ENCODE data around the gene CADPS. TPM values are rescaled to one million over a fixed set of nuclear protein-coding genes. Genes with fewer than 3 reads are reported as not detected.

CADPS gene
- total RNA-seq, 1 donor, result under 0.01 TPM

DNA sequence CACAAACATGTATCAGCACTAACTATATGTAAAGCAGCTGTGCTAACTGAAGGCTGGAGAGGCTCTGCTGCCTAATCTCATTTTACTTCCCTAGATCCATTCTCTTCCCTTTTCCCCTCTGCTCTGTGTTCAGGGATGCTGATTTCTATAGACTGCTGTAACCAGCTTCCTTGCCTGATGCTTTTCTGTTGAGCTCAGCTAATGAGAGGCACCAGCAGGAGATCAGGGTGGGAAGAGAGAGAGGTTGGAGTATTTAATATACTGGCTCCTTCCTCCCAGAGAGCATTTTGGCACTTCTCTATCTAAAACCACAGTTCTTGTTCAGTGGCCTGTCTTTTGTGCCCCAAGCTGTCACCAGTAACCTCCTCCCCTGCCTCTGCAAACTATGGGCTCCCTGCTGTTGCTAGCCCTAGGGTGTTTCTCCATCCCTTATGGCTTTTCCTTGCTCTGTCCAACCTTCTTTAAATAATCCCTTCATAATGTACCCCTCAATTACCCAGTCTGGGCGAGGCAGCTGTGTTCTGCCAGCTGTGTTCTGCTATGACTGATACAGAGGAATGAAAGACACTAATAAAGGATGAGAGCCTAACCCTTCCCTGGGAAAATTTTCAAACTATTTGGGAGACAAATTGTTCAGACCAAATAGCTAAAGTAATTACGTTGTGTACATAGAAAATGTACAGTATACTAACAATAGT, 69.5 kb downstream of the CADPS start:
- no peaks in the 10 kb centered on the region for H3K9me3 ChIP-seq (ENCODE audit: low read depth, low read length)
- no peaks in the 10 kb centered on the region for H3K4me1 ChIP-seq (ENCODE audit: insufficient read depth, low read length)
- H3K4me3 ChIP-seq (ENCODE audit: low read length), result no peak overlapping the region
- H3K27me3 ChIP-seq (ENCODE audit: insufficient read depth, low read length), result no peaks in the 10 kb centered on the region

DNA sequence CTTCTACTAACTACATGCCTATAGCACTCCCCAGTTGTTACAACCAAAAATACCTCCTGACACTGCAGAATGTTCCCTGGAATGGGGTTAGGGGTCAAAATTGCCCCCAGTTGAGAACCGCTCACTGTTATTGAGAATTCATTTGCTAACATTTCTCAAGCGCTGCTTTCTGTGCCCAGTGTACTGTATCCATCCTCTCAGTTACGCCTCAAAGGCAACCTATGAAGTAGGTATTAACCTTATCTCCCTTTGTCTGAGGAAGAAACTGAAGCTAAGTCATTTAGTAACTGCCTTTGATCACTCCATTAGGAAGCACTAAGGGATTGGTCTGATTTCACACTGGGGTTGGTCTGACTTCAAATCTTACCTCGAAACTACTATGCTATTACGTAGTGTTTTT, 70.1 kb downstream of the CADPS start:
- no peaks in the 10 kb centered on the region for H3K4me1 ChIP-seq (ENCODE audit: insufficient read depth, low read length)

GRCh38 chr3:62803276-62803675, 71.9 kb downstream of the CADPS start:
- H3K4me1 ChIP-seq (ENCODE audit: insufficient read depth, low read length), result no peaks in the 10 kb centered on the region
- H3K4me3 ChIP-seq (ENCODE audit: low read length), result no peak overlapping the region
- H3K9me3 ChIP-seq (ENCODE audit: low read depth, low read length), result no peaks in the 10 kb centered on the region
- no peaks in the 10 kb centered on the region for H3K27me3 ChIP-seq (ENCODE audit: insufficient read depth, low read length)

More for the DNA sequence above, 70.1 kb downstream of the CADPS start:
- H3K27me3 ChIP-seq (ENCODE audit: insufficient read depth, low read length), result no peaks in the 10 kb centered on the region
- no peaks in the 10 kb centered on the region for H3K9me3 ChIP-seq (ENCODE audit: low read depth, low read length)
- H3K4me3 ChIP-seq (ENCODE audit: low read length), result no peak overlapping the region

GRCh38 chr3:62798000-62798399, 77.2 kb downstream of the CADPS start:
- no peaks in the 10 kb centered on the region for H3K27me3 ChIP-seq (ENCODE audit: insufficient read depth, low read length)
- no peaks in the 10 kb centered on the region for H3K9me3 ChIP-seq (ENCODE audit: low read depth, low read length)
- H3K4me1 ChIP-seq (ENCODE audit: insufficient read depth, low read length), result no peaks in the 10 kb centered on the region
- no peak overlapping the region for H3K4me3 ChIP-seq (ENCODE audit: low read length)

- H3K9me3 ChIP-seq (ENCODE audit: low read depth, low read length), result no peaks in the 10 kb centered on the region
- H3K4me1 ChIP-seq (ENCODE audit: insufficient read depth, low read length), result no peaks in the 10 kb centered on the region
- H3K27me3 ChIP-seq (ENCODE audit: insufficient read depth, low read length), result no peaks in the 10 kb centered on the region
- no peak overlapping the region for H3K4me3 ChIP-seq (ENCODE audit: low read length)
Observed at GRCh38 chr3:62797132-62797531, 78.1 kb downstream of the CADPS start.

- Histone ChIP-seq H3K9me3 (ENCODE audit: low read depth, low read length) (no peaks in the 10 kb centered on the region), H3K4me1 (ENCODE audit: insufficient read depth, low read length) (no peaks in the 10 kb centered on the region), H3K4me3 (ENCODE audit: low read length) (no peak overlapping the region), H3K27me3 (ENCODE audit: insufficient read depth, low read length) (no peaks in the 10 kb centered on the region)
Observed at GRCh38 chr3:62795978-62796657, 79.1 kb downstream of the CADPS start.

GRCh38 chr3:62793946-62794345, 81.3 kb downstream of the CADPS start:
- Histone ChIP-seq H3K4me3 (ENCODE audit: low read length) (no peak overlapping the region), H3K4me1 (ENCODE audit: insufficient read depth, low read length) (no peaks in the 10 kb centered on the region), H3K9me3 (ENCODE audit: low read depth, low read length) (no peaks in the 10 kb centered on the region), H3K27me3 (ENCODE audit: insufficient read depth, low read length) (no peaks in the 10 kb centered on the region)

- Histone ChIP-seq H3K4me3 (ENCODE audit: low read length) (no peak overlapping the region), H3K4me1 (ENCODE audit: insufficient read depth, low read length) (no peaks in the 10 kb centered on the region), H3K27me3 (ENCODE audit: insufficient read depth, low read length) (no peaks in the 10 kb centered on the region), H3K9me3 (ENCODE audit: low read depth, low read length) (no peaks in the 10 kb centered on the region)
Observed at GRCh38 chr3:62785384-62785783, 89.8 kb downstream of the CADPS start.

- Histone ChIP-seq H3K4me3 (ENCODE audit: low read length) (no peak overlapping the region), H3K27me3 (ENCODE audit: insufficient read depth, low read length) (no peaks in the 10 kb centered on the region), H3K4me1 (ENCODE audit: insufficient read depth, low read length) (no peaks in the 10 kb centered on the region), H3K9me3 (ENCODE audit: low read depth, low read length) (no peaks in the 10 kb centered on the region)
Observed at GRCh38 chr3:62781121-62781520, 94.1 kb downstream of the CADPS start.

DNA sequence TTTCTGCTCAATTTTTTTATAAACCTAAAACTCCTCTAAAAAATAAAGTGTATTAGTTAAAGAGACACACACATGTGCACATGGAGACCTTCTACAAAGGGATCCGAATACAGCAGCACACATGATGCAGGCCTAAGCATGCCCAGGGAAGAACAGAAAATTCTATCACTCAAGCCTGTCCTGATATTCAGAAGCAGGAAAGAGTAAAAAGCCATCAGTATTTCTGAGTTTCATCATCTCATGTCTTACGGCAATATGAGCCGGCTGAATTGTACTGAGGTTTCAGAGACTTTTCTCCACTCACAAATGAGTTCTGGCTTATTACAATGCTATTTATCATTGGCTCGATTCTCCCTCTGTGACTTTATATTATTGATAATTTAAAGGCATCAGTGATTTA, 97.5 kb downstream of the CADPS start:
- Histone ChIP-seq H3K4me1 (ENCODE audit: insufficient read depth, low read length) (no peaks in the 10 kb centered on the region), H3K9me3 (ENCODE audit: low read depth, low read length) (no peaks in the 10 kb centered on the region), H3K4me3 (ENCODE audit: low read length) (no peak overlapping the region), H3K27me3 (ENCODE audit: insufficient read depth, low read length) (no peaks in the 10 kb centered on the region)

DNA sequence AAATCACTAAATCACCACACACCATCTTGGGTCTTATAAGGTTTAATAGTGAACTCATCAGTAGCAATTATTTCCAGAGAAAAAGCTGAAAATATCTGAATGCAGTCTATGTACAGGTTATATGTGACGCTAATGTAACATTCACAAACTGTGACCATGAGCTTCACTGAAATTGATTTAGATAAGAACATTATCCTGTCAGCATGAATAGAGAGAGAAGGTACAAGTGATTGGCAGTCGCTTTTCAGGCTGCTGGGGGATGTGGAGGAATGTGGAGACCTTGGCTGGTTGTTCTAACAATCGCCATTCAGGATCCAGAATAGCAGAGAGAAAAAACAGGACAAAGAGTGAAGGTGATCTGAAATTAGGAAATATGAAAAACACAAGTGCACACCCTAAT, 98.1 kb downstream of the CADPS start:
- Histone ChIP-seq H3K4me1 (ENCODE audit: insufficient read depth, low read length) (no peaks in the 10 kb centered on the region), H3K27me3 (ENCODE audit: insufficient read depth, low read length) (no peaks in the 10 kb centered on the region), H3K4me3 (ENCODE audit: low read length) (no peak overlapping the region), H3K9me3 (ENCODE audit: low read depth, low read length) (no peaks in the 10 kb centered on the region)

GRCh38 chr3:62774221-62774620, 101.0 kb downstream of the CADPS start:
- no peaks in the 10 kb centered on the region for H3K9me3 ChIP-seq (ENCODE audit: low read depth, low read length)
- H3K4me1 ChIP-seq (ENCODE audit: insufficient read depth, low read length), result no peaks in the 10 kb centered on the region
- H3K4me3 ChIP-seq (ENCODE audit: low read length), result no peak overlapping the region
- no peaks in the 10 kb centered on the region for H3K27me3 ChIP-seq (ENCODE audit: insufficient read depth, low read length)

DNA sequence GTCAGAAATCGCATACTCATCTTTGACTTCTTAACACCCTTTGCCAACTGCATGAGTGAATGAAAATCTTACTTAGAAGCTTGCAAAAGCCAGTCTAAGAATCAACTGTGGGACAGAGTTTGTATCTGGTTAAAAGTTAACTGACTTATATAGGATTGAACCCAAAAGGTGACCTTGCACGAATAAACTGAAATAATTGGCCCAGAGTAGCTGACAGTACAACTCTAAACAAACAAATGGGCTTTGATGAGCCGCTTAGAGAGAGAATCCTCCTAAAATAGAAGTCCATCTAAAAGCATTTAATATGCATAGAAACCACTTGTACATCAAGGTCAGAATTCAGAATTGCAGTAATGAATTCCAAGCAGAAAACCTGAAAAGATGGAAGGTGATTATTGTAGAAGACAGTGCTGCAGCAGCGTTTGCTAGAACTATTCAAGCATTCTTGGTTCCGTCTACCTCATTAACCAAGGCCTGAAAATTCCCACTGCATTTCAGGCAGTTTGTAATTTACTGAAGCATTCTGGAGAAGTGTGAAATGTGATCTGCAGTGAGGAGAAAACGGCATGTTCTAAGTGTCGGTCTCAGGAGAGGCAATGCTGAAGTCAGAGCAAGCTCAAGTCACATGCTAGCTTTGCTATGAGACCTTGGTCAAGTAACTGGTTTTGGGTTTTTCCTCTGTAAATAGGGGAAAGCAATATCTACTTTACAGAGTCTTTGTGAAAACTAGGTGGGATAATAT, 103.7 kb downstream of the CADPS start:
- Histone ChIP-seq H3K9me3 (ENCODE audit: low read depth, low read length) (no peaks in the 10 kb centered on the region), H3K27me3 (ENCODE audit: insufficient read depth, low read length) (no peaks in the 10 kb centered on the region), H3K4me3 (ENCODE audit: low read length) (no peak overlapping the region), H3K4me1 (ENCODE audit: insufficient read depth, low read length) (no peaks in the 10 kb centered on the region)

DNA sequence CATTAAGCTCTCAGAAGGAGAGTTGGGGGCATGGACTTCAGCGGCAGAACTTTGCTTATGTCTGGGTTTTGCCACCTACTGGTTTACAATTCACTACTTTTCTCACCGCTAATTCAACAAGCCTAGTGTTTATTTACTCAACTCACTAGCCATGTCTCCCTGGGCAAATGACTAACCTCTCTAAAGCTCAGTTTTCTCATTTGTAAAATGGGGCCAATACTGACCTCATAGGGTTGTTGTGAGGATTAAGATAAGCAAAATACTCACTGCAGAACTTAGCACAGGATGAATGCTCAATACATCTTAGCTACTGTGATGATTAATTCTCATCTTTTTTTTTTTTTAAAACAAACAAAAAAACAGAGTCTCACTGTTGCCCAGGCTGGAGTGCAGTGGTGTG, 106.3 kb downstream of the CADPS start:
- no peak overlapping the region for H3K4me3 ChIP-seq (ENCODE audit: low read length)
- H3K9me3 ChIP-seq (ENCODE audit: low read depth, low read length), result no peaks in the 10 kb centered on the region
- no peaks in the 10 kb centered on the region for H3K4me1 ChIP-seq (ENCODE audit: insufficient read depth, low read length)

DNA sequence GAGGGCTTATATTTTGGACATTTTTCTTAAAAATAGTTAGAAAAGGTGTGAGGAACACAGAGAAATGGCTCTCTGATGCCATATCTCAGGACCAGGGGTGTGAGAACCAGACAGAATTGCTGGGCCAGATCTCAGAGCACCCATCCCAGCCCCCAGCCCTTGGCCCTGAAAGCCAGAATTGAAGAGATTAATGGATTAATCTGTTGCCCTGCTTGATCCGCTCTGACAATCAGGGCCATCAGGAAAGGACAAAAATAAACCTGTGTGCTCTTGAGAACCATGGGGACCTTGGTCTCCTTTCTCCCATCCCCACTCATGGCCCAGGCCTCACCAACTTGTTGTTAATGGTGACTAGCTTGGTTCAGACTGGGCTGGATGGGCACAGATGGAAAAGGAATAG, 113.5 kb downstream of the CADPS start:
- Histone ChIP-seq H3K27me3 (ENCODE audit: insufficient read depth, low read length) (no peaks in the 10 kb centered on the region), H3K4me3 (ENCODE audit: low read length) (no peak overlapping the region), H3K4me1 (ENCODE audit: insufficient read depth, low read length) (no peaks in the 10 kb centered on the region), H3K9me3 (ENCODE audit: low read depth, low read length) (no peaks in the 10 kb centered on the region)

More for the DNA sequence above, 106.3 kb downstream of the CADPS start:
- no peaks in the 10 kb centered on the region for H3K27me3 ChIP-seq (ENCODE audit: insufficient read depth, low read length)

All from mononuclear cell (primary cell).